ENCODE data around the gene AQP10.

Gene AQP10

GRCh38 chr1:154342836-154343472, 22.1 kb downstream of the AQP10 start:
- no peaks in the 10 kb centered on the region for H3K9me3 ChIP-seq (ENCODE audit: insufficient read depth, low read depth, low read length)
- H3K36me3 ChIP-seq (ENCODE audit: insufficient read depth, low read length) = peaks cover 77% of the 10 kb centered on the region; the same call in 1 of the 2 replicates
- H3K4me2 ChIP-seq (ENCODE audit: low read depth, low read length, poor library complexity, severe bottlenecking) = peak overlapping the region; percentile 39
- peak overlapping the region; percentile 32 for H3K9ac ChIP-seq (ENCODE audit: low read depth, low read length, poor library complexity, severe bottlenecking)
- no peaks in the 10 kb centered on the region for H3K27me3 ChIP-seq (ENCODE audit: insufficient read depth, low read length, poor library complexity, severe bottlenecking)
- H3F3A ChIP-seq (ENCODE audit: low read depth) = no peaks in the 10 kb centered on the region
- no peaks in the 10 kb centered on the region for H4K20me1 ChIP-seq (ENCODE audit: insufficient read depth, low read length, poor library complexity, severe bottlenecking)
- no peaks in the 10 kb centered on the region for H3K79me2 ChIP-seq (ENCODE audit: insufficient read depth, low read length)
- no peak overlapping the region for H2AFZ ChIP-seq (ENCODE audit: low read length)
- TF ChIP-seq EZH2phosphoT487 (IDR thresholded peaks at IDR 0.05; ENCODE audit: borderline replicate concordance) = no peak
- no peak for TF ChIP-seq CTCF (conservative IDR thresholded peaks at IDR 0.05; ENCODE audit: low read length)
- no peaks in the 10 kb centered on the region for H3K9me2 ChIP-seq (replicated peaks; ENCODE audit: low read depth, low read length)
- peaks cover 20% of the 10 kb centered on the region for H3K4me1 ChIP-seq (ENCODE audit: insufficient read depth, low read length, poor library complexity, severe bottlenecking)
- H3K4me3 ChIP-seq (ENCODE audit: low read length, poor library complexity, severe bottlenecking) = no peak overlapping the region

DNA sequence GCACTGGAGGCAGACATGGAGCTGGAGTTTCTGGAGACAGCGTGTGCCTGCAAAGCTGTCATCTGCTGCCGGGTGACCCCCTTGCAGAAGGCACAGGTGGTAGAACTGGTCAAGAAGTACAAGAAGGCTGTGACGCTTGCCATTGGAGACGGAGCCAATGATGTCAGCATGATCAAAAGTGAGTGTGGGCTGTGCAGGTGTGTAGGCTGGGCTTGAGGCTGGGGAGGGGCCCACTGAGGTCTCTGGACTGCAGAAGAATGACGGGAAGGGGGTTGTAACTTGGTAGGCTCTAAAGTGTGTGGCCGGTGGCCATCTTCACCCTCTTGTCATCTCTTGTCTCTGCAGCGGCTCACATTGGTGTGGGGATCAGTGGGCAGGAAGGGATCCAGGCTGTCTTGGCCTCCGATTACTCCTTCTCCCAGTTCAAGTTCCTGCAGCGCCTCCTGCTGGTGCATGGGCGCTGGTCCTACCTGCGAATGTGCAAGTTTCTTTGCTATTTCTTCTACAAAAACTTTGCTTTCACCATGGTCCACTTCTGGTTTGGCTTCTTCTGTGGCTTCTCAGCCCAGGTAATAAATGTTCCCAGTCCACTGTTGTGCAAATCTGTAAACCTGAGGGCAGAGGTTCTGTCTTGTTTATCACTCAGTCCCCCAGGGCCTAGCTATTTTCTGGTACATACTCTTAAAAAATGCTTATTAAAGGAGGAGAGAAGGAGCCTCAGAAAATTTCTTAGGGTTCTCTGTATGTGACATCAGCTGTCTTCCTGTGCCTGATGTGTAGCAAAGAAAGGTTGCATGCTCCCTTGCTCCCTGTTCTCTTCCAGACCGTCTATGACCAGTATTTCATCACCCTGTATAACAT, 24.3 kb downstream of the AQP10 start:
- no peaks in the 10 kb centered on the region for H3K9me3 ChIP-seq (ENCODE audit: insufficient read depth, low read depth, low read length)
- H3K4me2 ChIP-seq (ENCODE audit: low read depth, low read length, poor library complexity, severe bottlenecking) = no peak overlapping the region
- H2AFZ ChIP-seq (ENCODE audit: low read length) = no peak overlapping the region
- H4K20me1 ChIP-seq (ENCODE audit: insufficient read depth, low read length, poor library complexity, severe bottlenecking) = no peaks in the 10 kb centered on the region
- peaks cover 73% of the 10 kb centered on the region; the same call in 1 of the 2 replicates for H3K36me3 ChIP-seq (ENCODE audit: insufficient read depth, low read length)
- peaks cover 14% of the 10 kb centered on the region for H3K4me1 ChIP-seq (ENCODE audit: insufficient read depth, low read length, poor library complexity, severe bottlenecking)
- peak; percentile 89 for TF ChIP-seq CTCF (conservative IDR thresholded peaks at IDR 0.05; ENCODE audit: low read length)
- TF ChIP-seq EZH2phosphoT487 (IDR thresholded peaks at IDR 0.05; ENCODE audit: borderline replicate concordance) = no peak
- no peaks in the 10 kb centered on the region for H3K27me3 ChIP-seq (ENCODE audit: insufficient read depth, low read length, poor library complexity, severe bottlenecking)
- no peaks in the 10 kb centered on the region for H3K9me2 ChIP-seq (replicated peaks; ENCODE audit: low read depth, low read length)
- H3K79me2 ChIP-seq (ENCODE audit: insufficient read depth, low read length) = no peaks in the 10 kb centered on the region
- H3K4me3 ChIP-seq (ENCODE audit: low read length, poor library complexity, severe bottlenecking) = no peak overlapping the region
- H3K9ac ChIP-seq (ENCODE audit: low read depth, low read length, poor library complexity, severe bottlenecking) = no peak overlapping the region
- no peaks in the 10 kb centered on the region for H3F3A ChIP-seq (ENCODE audit: low read depth)

- Histone ChIP-seq H3K9me3 (ENCODE audit: insufficient read depth, low read depth, low read length) (no peaks in the 10 kb centered on the region), H3K9me2 (replicated peaks; ENCODE audit: low read depth, low read length) (no peaks in the 10 kb centered on the region), H3F3A (ENCODE audit: low read depth) (no peaks in the 10 kb centered on the region), H3K4me1 (ENCODE audit: insufficient read depth, low read length, poor library complexity, severe bottlenecking) (peaks cover 14% of the 10 kb centered on the region), H4K20me1 (ENCODE audit: insufficient read depth, low read length, poor library complexity, severe bottlenecking) (no peaks in the 10 kb centered on the region), H3K4me2 (ENCODE audit: low read depth, low read length, poor library complexity, severe bottlenecking) (no peak overlapping the region), H2AFZ (ENCODE audit: low read length) (no peak overlapping the region), H3K27me3 (ENCODE audit: insufficient read depth, low read length, poor library complexity, severe bottlenecking) (no peaks in the 10 kb centered on the region), H3K4me3 (ENCODE audit: low read length, poor library complexity, severe bottlenecking) (no peak overlapping the region), H3K9ac (ENCODE audit: low read depth, low read length, poor library complexity, severe bottlenecking) (no peak overlapping the region), H3K79me2 (ENCODE audit: insufficient read depth, low read length) (no peaks in the 10 kb centered on the region), H3K36me3 (ENCODE audit: insufficient read depth, low read length) (peaks cover 63% of the 10 kb centered on the region; the same call in 1 of the 2 replicates)
- no peak for TF ChIP-seq EZH2phosphoT487 (IDR thresholded peaks at IDR 0.05; ENCODE audit: borderline replicate concordance)
- no peak for TF ChIP-seq CTCF (conservative IDR thresholded peaks at IDR 0.05; ENCODE audit: low read length)
Observed at GRCh38 chr1:154346276-154346917, 25.5 kb downstream of the AQP10 start.
